ENCODE results near the gene PPP2R2C. TPM values are rescaled to one million over a fixed set of nuclear protein-coding genes. Genes with fewer than 3 reads are reported as not detected.

The PPP2R2C gene
- total RNA-seq, 1 experiment from 2014 or later: 8.1 TPM

- Histone ChIP-seq H3K4me2 (ENCODE audit: insufficient read depth, insufficient read length, low read length) (no peak overlapping the region), H4K91ac (ENCODE audit: insufficient read length, low read depth, low read length) (no peak overlapping the region), H3K56ac (ENCODE audit: insufficient read length, low read depth, low read length) (no peak overlapping the region), H2AK5ac (ENCODE audit: insufficient read length, low read length) (no peak overlapping the region), H3K4ac (ENCODE audit: low read depth, low read length) (no peak overlapping the region), H3K4me1 (ENCODE audit: insufficient read depth, low read length) (no peaks in the 10 kb centered on the region), H4K8ac (replicated peaks; ENCODE audit: insufficient read length, low read depth, low read length) (no peak overlapping the region), H2AFZ (ENCODE audit: low read length) (no peak overlapping the region), H3K23ac (ENCODE audit: insufficient read length, low read depth, low read length) (no peak overlapping the region), H2BK120ac (ENCODE audit: low read depth, low read length, poor library complexity, severe bottlenecking) (no peak overlapping the region), H2BK20ac (ENCODE audit: low read depth, low read length, poor library complexity, severe bottlenecking) (no peak overlapping the region), H3K9ac (ENCODE audit: extremely low read depth, insufficient read length, low read length) (no peak overlapping the region), H3K79me2 (ENCODE audit: insufficient read depth, low read length) (no peaks in the 10 kb centered on the region), H2BK15ac (ENCODE audit: low read depth, low read length) (no peak overlapping the region), H4K5ac (ENCODE audit: insufficient read length, low read depth, low read length) (no peak overlapping the region), H3K79me1 (ENCODE audit: insufficient read depth, low read depth, low read length, poor library complexity, severe bottlenecking) (no peaks in the 10 kb centered on the region), H3T11ph (ENCODE audit: low read length) (no peak overlapping the region), H3K14ac (ENCODE audit: insufficient read depth, low read length) (no peak overlapping the region; the same call in 1 of the 2 replicates), H3K9me3 (ENCODE audit: control insufficient read depth, low read depth, low read length) (no peaks in the 10 kb centered on the region), H3K27ac (ENCODE audit: insufficient read length, low read depth, low read length) (no peak overlapping the region), H3K27me3 (ENCODE audit: insufficient read depth, low read length) (no peaks in the 10 kb centered on the region), H2BK12ac (ENCODE audit: insufficient read length, low read depth, low read length) (no peak overlapping the region), H2BK5ac (ENCODE audit: insufficient read length, low read length) (no peak overlapping the region), H4K20me1 (ENCODE audit: control insufficient read depth, insufficient read depth, insufficient read length) (no peaks in the 10 kb centered on the region), H3K18ac (ENCODE audit: insufficient read length, low read depth, low read length) (no peak overlapping the region), H3K23me2 (ENCODE audit: insufficient read length, low read depth, low read length, poor library complexity, severe bottlenecking) (no peaks in the 10 kb centered on the region)
- no peaks in the 10 kb centered on the region for H3K4me1 Mint-ChIP-seq
- TF ChIP-seq CTCF (conservative IDR thresholded peaks at IDR 0.05): no peak
- peak overlapping the region in 1 of 3 experiments; percentile 22; a peak in 1 of 7 replicates for H3K27ac Mint-ChIP-seq
- no CpG with 5 or more reads among the region's 13 CpGs for WGBS (ENCODE audit: extremely low coverage, insufficient read length, low lambda C conversion rate)
- no peaks in the 10 kb centered on the region for H3K27me3 Mint-ChIP-seq (ENCODE audit: low read depth)
- no peak overlapping the region for H3K4me3 Mint-ChIP-seq
- H3K9me3 Mint-ChIP-seq: no peaks in the 10 kb centered on the region
- no peaks in the 10 kb centered on the region for H3K36me3 Mint-ChIP-seq (ENCODE audit: insufficient read depth in 1 of 3, low read depth in 3 of 3)
- no peak for DNase-seq
Measured at GRCh38 chr4:6426571-6427438, 45.6 kb downstream of the PPP2R2C start.

Measured in H9 (cell line).